ENCODE measurements around the gene DIAPH3. TPM values are rescaled to one million over a fixed set of nuclear protein-coding genes. Genes with fewer than 3 reads are reported as not detected.

Gene DIAPH3
- total and polyA plus RNA-seq, 2 of the 8 experiments (the other 6 are each of a cell fraction or from before 2014, with no cell fraction given), result 8.0 to 30.8 TPM

- TF ChIP-seq CHD7 (IDR thresholded peaks at IDR 0.05; ENCODE audit: insufficient replicate concordance, low read length) (no peak), HDAC2 (IDR thresholded peaks at IDR 0.05; ENCODE audit: borderline replicate concordance in 1 of 2, low read depth in 2 of 2, low read length in 2 of 2) (no peak), ATF2 (IDR thresholded peaks at IDR 0.05; ENCODE audit: low read length) (no peak), CTCF (IDR thresholded peaks at IDR 0.05; ENCODE audit: control extremely low read depth in 1 of 3, insufficient read depth in 1 of 3, low read depth in 1 of 3, low read length in 3 of 3) (no peak), KDM1A (IDR thresholded peaks at IDR 0.05; ENCODE audit: borderline replicate concordance, low read length) (no peak), SAP30 (IDR thresholded peaks at IDR 0.05; ENCODE audit: insufficient read depth, insufficient replicate concordance, low read length) (no peak)
Observed at GRCh38 chr13:59823486-59823885, 340.2 kb downstream of the DIAPH3 start (continued).

Data from H1 (cell line).